HG02870 (cell line): ENCODE results near the gene NPAS3.

ENCODE experiments used
- ATAC-seq: cut with Tn5 transposase; IDR thresholded peaks from one replicate; pipeline ENCODE4 v1.9.1; 2021; ENCODE audit warnings: mild to moderate bottlenecking, moderate library complexity; ENCODE audit not compliant: unreplicated experiment

Gene NPAS3

GRCh38 chr14:33693237-33693636 is 754.6 kb downstream of the NPAS3 start:
- no peak for ATAC-seq

- ATAC-seq: no peak
Observed at GRCh38 chr14:33696165-33696564, 757.5 kb downstream of the NPAS3 start.

GRCh38 chr14:33699300-33699983 is 760.8 kb downstream of the NPAS3 start:
- ATAC-seq: no peak

- no peak for ATAC-seq
Observed at GRCh38 chr14:33700052-33700451, 761.4 kb downstream of the NPAS3 start.

- no peak for ATAC-seq
Observed at GRCh38 chr14:33702293-33702692, 763.6 kb downstream of the NPAS3 start.

- no peak for ATAC-seq
Observed at GRCh38 chr14:33704481-33704880, 765.8 kb downstream of the NPAS3 start.

GRCh38 chr14:33705490-33705889 is 766.8 kb downstream of the NPAS3 start:
- no peak for ATAC-seq

GRCh38 chr14:33707716-33708115 is 769.0 kb downstream of the NPAS3 start:
- ATAC-seq: no peak

- ATAC-seq: no peak
Observed at GRCh38 chr14:33709283-33709682, 770.6 kb downstream of the NPAS3 start.

- no peak for ATAC-seq
Observed at GRCh38 chr14:33709711-33710110, 771.0 kb downstream of the NPAS3 start.

GRCh38 chr14:33710273-33710672 is 771.6 kb downstream of the NPAS3 start:
- ATAC-seq: no peak

- ATAC-seq: no peak
Observed at GRCh38 chr14:33711194-33711593, 772.5 kb downstream of the NPAS3 start.

- ATAC-seq: no peak
Observed at GRCh38 chr14:33711811-33712216, 773.1 kb downstream of the NPAS3 start.

GRCh38 chr14:33714527-33715226 is 776.0 kb downstream of the NPAS3 start:
- ATAC-seq: no peak

GRCh38 chr14:33715227-33715528 is 776.5 kb downstream of the NPAS3 start:
- ATAC-seq: no peak

- no peak for ATAC-seq
Observed at GRCh38 chr14:33716921-33717320, 778.2 kb downstream of the NPAS3 start.

- no peak for ATAC-seq
Observed at GRCh38 chr14:33717866-33718265, 779.2 kb downstream of the NPAS3 start.

- ATAC-seq: no peak
Observed at GRCh38 chr14:33720284-33720787, 781.7 kb downstream of the NPAS3 start.

GRCh38 chr14:33726685-33727084 is 788.0 kb downstream of the NPAS3 start:
- ATAC-seq: no peak

- ATAC-seq: no peak
Observed at GRCh38 chr14:33727606-33728005, 788.9 kb downstream of the NPAS3 start.

GRCh38 chr14:33728010-33728498 is 789.4 kb downstream of the NPAS3 start:
- ATAC-seq: no peak

- no peak for ATAC-seq
Observed at GRCh38 chr14:33730156-33730555, 791.5 kb downstream of the NPAS3 start.
